Activated naive CD4-positive, alpha-beta T cell treated with anti-CD3 and anti-CD28 coated beads, Interleukin-2, amount 50 U/mL, for 72 hours (primary cell): ENCODE data around the gene CYYR1. TPM values are rescaled to one million over a fixed set of nuclear protein-coding genes. Genes with fewer than 3 reads are reported as not detected.

Experiments
- ATAC-seq, 2 donors: fragments of 150-1000 bp; cut with Tn5 transposase; 2 replicates each; pipeline ENCODE4 v1.10.0; 2021; ENCODE audit warnings: mild to moderate bottlenecking in 2 of 2, moderate library complexity in 2 of 2
- DNase-seq, 2 donors: peaks; one replicate each; pipeline ENCODE4 v3.0.0; 2021 to 2022; ENCODE audit warnings: low spot score in 2 of 2
- H3K27ac Mint-ChIP-seq, 2 donors: one replicate each; pipeline ENCODE4 v1.8.0; 2022; ENCODE audit warnings: mild to moderate bottlenecking in 2 of 2, mixed read lengths in 2 of 2
- H3K36me3 Mint-ChIP-seq, 2 donors: one replicate each; pipeline ENCODE4 v1.8.0; 2022; ENCODE audit warnings: mixed read lengths in 2 of 2
- H3K9me3 Mint-ChIP-seq, 2 donors: one replicate each; pipeline ENCODE4 v1.8.0; 2022; ENCODE audit warnings: mixed read lengths in 2 of 2
- total RNA-seq, 2 donors: library from RNA; stranded (reverse); gene quantifications; one replicate each; pipeline ENCODE4 v1.2.3, GENCODE V29; 2022

The CYYR1 gene
- total RNA-seq, 2 donors from 2014 or later = not detected

DNA sequence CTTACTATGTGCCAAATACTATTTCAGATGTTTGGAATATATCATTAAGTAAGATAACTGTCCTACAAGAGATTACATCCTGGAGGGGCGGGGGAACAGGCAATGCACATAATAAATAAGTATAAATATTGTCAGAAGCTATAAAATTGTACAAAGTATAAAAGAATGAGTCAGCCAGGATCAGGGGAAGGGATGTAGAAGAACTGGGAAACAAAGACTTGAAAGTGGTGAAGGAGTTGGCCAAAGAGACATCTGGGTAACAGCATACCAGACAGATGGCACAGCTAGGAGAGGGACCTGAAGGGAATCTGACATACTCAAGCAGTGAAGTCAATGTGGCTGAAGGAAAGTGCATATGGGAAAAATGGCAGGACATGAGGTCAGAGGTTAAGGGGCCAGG is 53.9 kb downstream of the CYYR1 start:
- H3K36me3 Mint-ChIP-seq = no peaks in the 10 kb centered on the region
- no peak for ATAC-seq
- DNase-seq = no peak
- H3K9me3 Mint-ChIP-seq = peaks cover 0 to 6% of the 10 kb centered on the region in 2 donors
- H3K27ac Mint-ChIP-seq = no peak overlapping the region

GRCh38 chr21:26515257-26515656 is 57.8 kb downstream of the CYYR1 start:
- DNase-seq = no peak
- ATAC-seq = no peak
- Mint-ChIP-seq H3K9me3 (peaks cover 3 to 6% of the 10 kb centered on the region in 2 donors), H3K36me3 (no peaks in the 10 kb centered on the region), H3K27ac (no peak overlapping the region)

- H3K27ac Mint-ChIP-seq = no peak overlapping the region
- DNase-seq (no peak), ATAC-seq (no peak)
- H3K9me3 Mint-ChIP-seq = peaks cover 0 to 3% of the 10 kb centered on the region in 2 donors
- H3K36me3 Mint-ChIP-seq = no peaks in the 10 kb centered on the region
Measured at GRCh38 chr21:26513212-26513611, 59.9 kb downstream of the CYYR1 start.

GRCh38 chr21:26512664-26513063 is 60.4 kb downstream of the CYYR1 start:
- no peak overlapping the region for H3K27ac Mint-ChIP-seq
- no peak for DNase-seq
- ATAC-seq = no peak
- H3K36me3 Mint-ChIP-seq = no peaks in the 10 kb centered on the region
- H3K9me3 Mint-ChIP-seq = peaks cover 0 to 6% of the 10 kb centered on the region in 2 donors

- DNase-seq (no peak), ATAC-seq (no peak)
- H3K27ac Mint-ChIP-seq = no peak overlapping the region
- peaks cover 0 to 6% of the 10 kb centered on the region in 2 donors for H3K9me3 Mint-ChIP-seq
- no peaks in the 10 kb centered on the region for H3K36me3 Mint-ChIP-seq
Measured at GRCh38 chr21:26508903-26509302, 64.2 kb downstream of the CYYR1 start.

- Mint-ChIP-seq H3K9me3 (peaks cover 0 to 4% of the 10 kb centered on the region in 2 donors), H3K36me3 (no peaks in the 10 kb centered on the region), H3K27ac (no peak overlapping the region)
- ATAC-seq (peak in 1 of 2 donors; percentile 16), DNase-seq (no peak)
Measured at GRCh38 chr21:26506956-26507355, 66.1 kb downstream of the CYYR1 start.

- Mint-ChIP-seq H3K27ac (no peak overlapping the region), H3K9me3 (peaks cover 0 to 4% of the 10 kb centered on the region in 2 donors), H3K36me3 (no peaks in the 10 kb centered on the region)
- DNase-seq = no peak
- no peak for ATAC-seq
Measured at GRCh38 chr21:26505211-26505610, 67.9 kb downstream of the CYYR1 start.

GRCh38 chr21:26503414-26503813 is 69.7 kb downstream of the CYYR1 start:
- peaks cover 10 to 13% of the 10 kb centered on the region in 2 donors for H3K9me3 Mint-ChIP-seq
- no peak overlapping the region for H3K27ac Mint-ChIP-seq
- ATAC-seq (no peak), DNase-seq (no peak)
- H3K36me3 Mint-ChIP-seq = peaks cover 0 to 7% of the 10 kb centered on the region in 2 donors

DNA sequence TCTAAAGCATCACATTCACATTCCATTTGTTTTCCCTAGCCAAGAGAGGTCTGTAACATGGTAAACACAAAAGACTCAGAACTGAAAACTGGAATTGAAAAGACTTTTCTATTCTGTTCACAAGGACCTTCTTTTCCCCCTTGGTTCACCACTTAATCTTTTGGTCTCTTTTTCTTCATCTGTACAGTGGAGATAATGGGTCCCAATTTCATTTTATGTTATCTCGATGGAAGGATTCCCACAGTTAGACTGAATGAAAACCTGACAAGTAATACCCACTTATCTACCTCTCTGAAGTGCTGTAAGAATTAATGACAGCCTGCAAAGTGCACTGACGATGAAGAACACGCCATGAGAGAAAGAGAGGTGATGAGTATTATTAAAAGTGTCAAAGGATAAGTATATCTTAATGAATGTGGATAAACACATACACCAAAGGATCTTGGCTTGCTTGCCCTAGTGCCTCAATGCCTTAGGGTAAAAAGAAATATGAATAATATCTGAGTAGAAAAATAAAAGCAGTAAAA is 71.5 kb downstream of the CYYR1 start:
- H3K9me3 Mint-ChIP-seq = peaks cover 11 to 19% of the 10 kb centered on the region in 2 donors
- H3K27ac Mint-ChIP-seq = no peak overlapping the region
- ATAC-seq (no peak), DNase-seq (no peak)
- peaks cover 0 to 7% of the 10 kb centered on the region in 2 donors for H3K36me3 Mint-ChIP-seq

- no peak overlapping the region for H3K27ac Mint-ChIP-seq
- no peak for ATAC-seq
- peaks cover 7 to 9% of the 10 kb centered on the region in 2 donors for H3K36me3 Mint-ChIP-seq
- DNase-seq = no peak
- H3K9me3 Mint-ChIP-seq = peaks cover 15 to 22% of the 10 kb centered on the region in 2 donors
Measured at GRCh38 chr21:26499495-26499894, 73.6 kb downstream of the CYYR1 start.

DNA sequence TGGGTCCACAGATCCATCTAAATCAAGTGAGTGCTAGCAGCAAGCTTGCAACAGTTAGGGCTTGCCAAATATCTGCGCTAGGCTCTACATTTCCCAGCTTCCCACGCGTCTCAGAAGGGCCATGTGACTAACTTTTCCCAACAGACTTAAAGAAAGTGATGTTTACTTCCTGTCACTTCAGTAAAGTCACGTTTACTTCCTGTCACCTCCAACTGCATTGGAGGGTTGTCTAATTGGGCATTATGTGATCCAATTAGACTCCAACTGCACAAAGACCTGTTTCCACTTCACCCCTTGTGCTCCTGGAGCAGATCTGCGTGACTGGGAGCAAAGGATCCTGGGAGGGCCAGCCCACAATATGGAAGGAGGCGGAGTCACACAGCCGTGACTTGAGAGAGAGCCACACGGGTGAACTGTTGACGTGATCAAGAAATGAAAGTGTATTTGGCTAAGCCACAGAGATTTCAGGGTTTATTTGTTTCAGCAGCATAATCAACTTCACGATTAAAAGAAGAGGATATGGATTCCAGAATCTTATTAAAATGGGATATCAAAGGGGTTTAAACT is 77.7 kb downstream of the CYYR1 start:
- H3K27ac Mint-ChIP-seq = peak overlapping the region in 1 of 2 donors; percentile 25
- ATAC-seq (no peak), DNase-seq (no peak)
- peaks cover 15 to 22% of the 10 kb centered on the region in 2 donors for H3K9me3 Mint-ChIP-seq
- H3K36me3 Mint-ChIP-seq = peaks cover 7 to 9% of the 10 kb centered on the region in 2 donors

- DNase-seq = no peak
- Mint-ChIP-seq H3K9me3 (peaks cover 3 to 4% of the 10 kb centered on the region in 2 donors), H3K36me3 (peaks cover 0 to 9% of the 10 kb centered on the region in 2 donors), H3K27ac (no peak overlapping the region)
- no peak for ATAC-seq
Measured at GRCh38 chr21:26491663-26492062, 81.4 kb downstream of the CYYR1 start.

GRCh38 chr21:26490771-26491170 is 82.3 kb downstream of the CYYR1 start:
- Mint-ChIP-seq H3K36me3 (peaks cover 0 to 9% of the 10 kb centered on the region in 2 donors), H3K9me3 (peaks cover 3 to 4% of the 10 kb centered on the region in 2 donors), H3K27ac (no peak overlapping the region)
- no peak for DNase-seq
- no peak for ATAC-seq

- no peak for ATAC-seq
- no peak overlapping the region for H3K27ac Mint-ChIP-seq
- H3K36me3 Mint-ChIP-seq = peaks cover 0 to under 1% of the 10 kb centered on the region in 2 donors
Measured at GRCh38 chr21:26489781-26490180, 83.3 kb downstream of the CYYR1 start.

GRCh38 chr21:26487981-26488480 is 85.1 kb downstream of the CYYR1 start:
- Mint-ChIP-seq H3K9me3 (no peaks in the 10 kb centered on the region), H3K36me3 (no peaks in the 10 kb centered on the region), H3K27ac (no peak overlapping the region)
- DNase-seq (no peak), ATAC-seq (no peak)

More at GRCh38 chr21:26489781-26490180, 83.3 kb downstream of the CYYR1 start:
- H3K9me3 Mint-ChIP-seq = peaks cover under 1% of the 10 kb centered on the region in 2 donors
- DNase-seq = no peak

- Mint-ChIP-seq H3K27ac (peak overlapping the region in 1 of 2 donors; percentile 22), H3K9me3 (peaks cover 0 to 8% of the 10 kb centered on the region in 2 donors), H3K36me3 (no peaks in the 10 kb centered on the region)
- peak in 1 of 2 donors; percentile 7 for DNase-seq
- ATAC-seq = peak; percentile 63 to 86
Measured at GRCh38 chr21:26473471-26473870, 99.6 kb downstream of the CYYR1 start.

DNA sequence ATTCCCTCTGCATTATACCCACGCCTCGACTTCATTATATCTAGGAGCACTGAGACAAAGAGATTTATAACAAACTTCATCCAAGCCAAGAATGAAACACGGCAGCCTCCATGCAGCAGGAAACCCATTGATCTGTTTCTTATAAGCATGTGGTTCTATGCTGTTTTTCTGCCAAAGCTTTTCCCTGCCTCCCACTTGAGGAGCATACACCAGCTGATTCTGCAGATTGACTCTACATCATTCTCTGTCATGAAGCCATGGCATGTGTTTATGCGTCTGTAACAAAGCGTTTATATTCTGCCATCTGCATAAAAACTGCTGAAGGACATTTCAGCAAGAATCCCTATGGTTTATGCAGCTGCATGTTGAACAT is 102.0 kb downstream of the CYYR1 start:
- ATAC-seq (no peak), DNase-seq (no peak)
- Mint-ChIP-seq H3K27ac (no peak overlapping the region), H3K36me3 (no peaks in the 10 kb centered on the region), H3K9me3 (peaks cover 0 to 13% of the 10 kb centered on the region in 2 donors)
